ENCODE measurements around the gene HCFC1R1.
"Not testable (repeated sequence)": the region's sequence is repeated elsewhere in the genome, so short reads cannot be mapped to it uniquely, and the experiment has no call there.

HCFC1R1 gene

GRCh38 chr16:3023669-3024478 is at the start of gene HCFC1R1, which contains the start of gene THOC6:
TSS of gene HCFC1R1 (minus strand) at chr16:3023942. CDS start at chr16:3023941, 1 bp downstream.
TSS of gene THOC6 (plus strand) at chr16:3024035. CDS start at chr16:3024327, 292 bp downstream.
- H2AFZ ChIP-seq (ENCODE audit: low read length), result no peak within 1 kb of the TSS
- TF ChIP-seq CTCF (IDR thresholded peaks at IDR 0.05; ENCODE audit: low read length) (no peak), EZH2 (IDR thresholded peaks at IDR 0.05; ENCODE audit: borderline replicate concordance, low read length) (no peak)
- H4K20me1 ChIP-seq (ENCODE audit: insufficient read depth, low read length), result no peaks in the 10 kb centered on the region
- H3K4me2 ChIP-seq (ENCODE audit: low read length), result peak within 1 kb of the TSS; percentile 90
- H3K9ac ChIP-seq (ENCODE audit: low read length), result peak within 1 kb of the TSS; percentile 89
- no peaks in the 10 kb centered on the region for H3F3A ChIP-seq (ENCODE audit: insufficient read depth, low read length)
- no peaks in the 10 kb centered on the region; the same call in 1 of the 2 replicates for H3K27me3 ChIP-seq (ENCODE audit: insufficient read depth, low read length)
- H3K79me2 ChIP-seq (ENCODE audit: insufficient read depth, low read length), result no peaks in the 10 kb centered on the region
- H3K36me3 ChIP-seq (ENCODE audit: insufficient read depth, low read length), result peaks cover 11% of the 10 kb centered on the region
- H3K9me3 ChIP-seq (ENCODE audit: low read length), result no peaks in the 10 kb centered on the region
- peaks cover 38% of the 10 kb centered on the region for H3K4me1 ChIP-seq (ENCODE audit: insufficient read depth, low read length, severe bottlenecking)
- no peaks in the 10 kb centered on the region for H3K9me2 ChIP-seq (ENCODE audit: low read depth, low read length)
- peak within 1 kb of the TSS; percentile 81 for H3K27ac ChIP-seq (ENCODE audit: low read depth, low read length, poor library complexity, severe bottlenecking)
- H3K4me3 ChIP-seq (ENCODE audit: low read depth, low read length, poor library complexity, severe bottlenecking), result peak within 1 kb of the TSS; percentile 71

DNA sequence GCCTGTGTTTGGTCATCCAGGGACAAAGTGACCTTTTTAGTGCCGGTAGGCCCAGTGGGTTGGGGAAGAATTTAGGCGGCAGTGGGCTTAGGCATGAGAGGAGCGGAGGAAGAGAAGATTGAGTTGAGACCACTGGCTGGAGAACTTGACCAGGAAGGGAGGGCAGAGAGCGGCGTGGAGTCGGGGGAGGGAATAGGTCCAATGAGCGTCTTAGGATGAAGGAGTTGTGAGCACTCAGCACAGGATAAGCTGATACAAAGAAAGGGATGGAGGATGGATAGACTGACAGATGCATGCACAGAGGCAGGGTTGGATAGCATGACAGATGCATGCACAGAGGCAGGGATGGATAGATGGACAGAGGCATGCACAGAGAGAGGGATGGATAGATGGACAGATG is 49.7 kb upstream of the HCFC1R1 start:
- Histone ChIP-seq H3K36me3 (ENCODE audit: insufficient read depth, low read length) (no peaks in the 10 kb centered on the region; the same call in 1 of the 2 replicates), H4K20me1 (ENCODE audit: insufficient read depth, low read length) (no peaks in the 10 kb centered on the region), H3K4me3 (ENCODE audit: low read depth, low read length, poor library complexity, severe bottlenecking) (no peak overlapping the region), H3K9me2 (ENCODE audit: low read depth, low read length) (no peaks in the 10 kb centered on the region), H3K79me2 (ENCODE audit: insufficient read depth, low read length) (no peaks in the 10 kb centered on the region), H3K9me3 (ENCODE audit: low read length) (no peaks in the 10 kb centered on the region), H3K4me1 (ENCODE audit: insufficient read depth, low read length, severe bottlenecking) (peaks cover 22% of the 10 kb centered on the region), H3F3A (ENCODE audit: insufficient read depth, low read length) (no peaks in the 10 kb centered on the region), H3K9ac (ENCODE audit: low read length) (no peak overlapping the region), H3K27ac (ENCODE audit: low read depth, low read length, poor library complexity, severe bottlenecking) (no peak overlapping the region), H3K4me2 (ENCODE audit: low read length) (no peak overlapping the region), H2AFZ (ENCODE audit: low read length) (no peak overlapping the region), H3K27me3 (ENCODE audit: insufficient read depth, low read length) (peaks cover 12% of the 10 kb centered on the region; the same call in 1 of the 2 replicates)
- TF ChIP-seq CTCF (IDR thresholded peaks at IDR 0.05; ENCODE audit: low read length) (no peak), EZH2 (IDR thresholded peaks at IDR 0.05; ENCODE audit: borderline replicate concordance, low read length) (no peak)

GRCh38 chr16:3072576-3073263 is 49.0 kb upstream of the HCFC1R1 start:
- H3K4me1 ChIP-seq (ENCODE audit: insufficient read depth, low read length, severe bottlenecking), result peaks cover 22% of the 10 kb centered on the region

DNA sequence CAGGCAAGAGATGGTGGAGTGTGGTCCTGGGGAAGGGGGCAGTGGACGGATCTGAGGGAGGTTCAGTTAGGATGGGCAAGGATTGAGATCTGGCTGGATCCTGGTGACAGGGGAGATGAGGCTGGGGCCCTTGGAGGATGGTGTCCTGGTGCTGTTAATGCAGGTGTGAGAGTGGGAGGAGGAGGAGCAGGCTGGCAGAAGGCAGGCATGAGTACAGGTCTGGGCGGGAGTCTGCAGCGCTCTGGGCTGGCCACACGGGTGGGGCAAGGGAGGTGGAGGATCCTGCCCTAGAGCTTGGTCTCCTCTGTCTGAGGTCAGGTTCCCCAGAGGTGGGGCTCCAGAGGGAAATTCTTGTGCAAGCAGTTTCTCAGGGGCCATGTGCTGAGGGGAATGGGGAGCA is 48.4 kb upstream of the HCFC1R1 start:
- H2AFZ ChIP-seq (ENCODE audit: low read length); H3K79me2 ChIP-seq (ENCODE audit: insufficient read depth, low read length); H3K27ac ChIP-seq (ENCODE audit: low read depth, low read length, poor library complexity, severe bottlenecking); H3F3A ChIP-seq (ENCODE audit: insufficient read depth, low read length); H3K9me3 ChIP-seq (ENCODE audit: low read length); H3K9me2 ChIP-seq (ENCODE audit: low read depth, low read length); H3K27me3 ChIP-seq (ENCODE audit: insufficient read depth, low read length); H3K4me3 ChIP-seq (ENCODE audit: low read depth, low read length, poor library complexity, severe bottlenecking); H4K20me1 ChIP-seq (ENCODE audit: insufficient read depth, low read length); H3K4me2 ChIP-seq (ENCODE audit: low read length); H3K36me3 ChIP-seq (ENCODE audit: insufficient read depth, low read length); H3K9ac ChIP-seq (ENCODE audit: low read length): not testable (repeated sequence)
- peaks cover 22% of the 10 kb centered on the region for H3K4me1 ChIP-seq (ENCODE audit: insufficient read depth, low read length, severe bottlenecking)

More at GRCh38 chr16:3072576-3073263, 49.0 kb upstream of the HCFC1R1 start:
- H3K27ac ChIP-seq (ENCODE audit: low read depth, low read length, poor library complexity, severe bottlenecking); H3K4me3 ChIP-seq (ENCODE audit: low read depth, low read length, poor library complexity, severe bottlenecking); H3K9me3 ChIP-seq (ENCODE audit: low read length); H3K9ac ChIP-seq (ENCODE audit: low read length); H3K36me3 ChIP-seq (ENCODE audit: insufficient read depth, low read length); H2AFZ ChIP-seq (ENCODE audit: low read length); H3F3A ChIP-seq (ENCODE audit: insufficient read depth, low read length); H3K4me2 ChIP-seq (ENCODE audit: low read length); H3K79me2 ChIP-seq (ENCODE audit: insufficient read depth, low read length); H3K9me2 ChIP-seq (ENCODE audit: low read depth, low read length); H4K20me1 ChIP-seq (ENCODE audit: insufficient read depth, low read length): not testable (repeated sequence)
- H3K27me3 ChIP-seq (ENCODE audit: insufficient read depth, low read length), result peaks cover 12% of the 10 kb centered on the region; the same call in 1 of the 2 replicates

Data from OCI-LY1 (cell line).